DOHH2 (cell line): ENCODE results near the gene USP40.

Experiments used
- H3F3A ChIP-seq: fragments of 200-600 bp; sonication (generic), shearing (Covaris generic); 2 replicates; pipeline ENCODE4 v1.6.0; 2016; ENCODE audit warnings: antibody characterized with exemption, mild to moderate bottlenecking; ENCODE audit not compliant: control insufficient read depth, insufficient read depth
- H3K27ac ChIP-seq: fragments of 200-600 bp; sonication (generic); 2 replicates; pipeline ENCODE4 v1.5.1; 2014; ENCODE audit warnings: low read depth, mild to moderate bottlenecking, low read length, moderate library complexity
- H3K27me3 ChIP-seq: fragments of 200-600 bp; sonication (generic); 2 replicates; pipeline ENCODE4 v1.6.1; 2014; ENCODE audit warnings: mild to moderate bottlenecking, low read length, mixed read lengths; ENCODE audit not compliant: control insufficient read depth
- H3K36me3 ChIP-seq: fragments of 200-600 bp; sonication (generic); 2 replicates; pipeline ENCODE4 v1.6.1; 2014; ENCODE audit warnings: mild to moderate bottlenecking, low read length, moderate library complexity, mixed read lengths; ENCODE audit not compliant: control insufficient read depth
- H3K4me1 ChIP-seq: fragments of 200-600 bp; sonication (generic); 2 replicates; pipeline ENCODE4 v1.6.1; 2014; ENCODE audit warnings: mild to moderate bottlenecking, low read length, mixed read lengths; ENCODE audit not compliant: control insufficient read depth
- H3K4me2 ChIP-seq: fragments of 200-600 bp; sonication (generic); 2 replicates; pipeline ENCODE4 v1.6.0; 2014; ENCODE audit warnings: mild to moderate bottlenecking, low read length, moderate library complexity
- H3K4me3 ChIP-seq: fragments of 200-600 bp; sonication (generic); 2 replicates; pipeline ENCODE4 v1.5.1; 2014; ENCODE audit warnings: mild to moderate bottlenecking, low read length, mixed read lengths
- H3K79me2 ChIP-seq: fragments of 200-600 bp; sonication (generic); 2 replicates; pipeline ENCODE4 v1.6.1; 2014; ENCODE audit warnings: mild to moderate bottlenecking, low read length, mixed read lengths; ENCODE audit not compliant: control insufficient read depth
- H3K9me2 ChIP-seq: fragments of 200-600 bp; sonication (generic); replicated peaks from 2 replicates; pipeline ENCODE4 v1.6.1; 2014; ENCODE audit warnings: mild to moderate bottlenecking, low read length, mixed read lengths; ENCODE audit not compliant: control insufficient read depth
- H3K9me3 ChIP-seq: fragments of 200-600 bp; sonication (generic); 2 replicates; pipeline ENCODE4 v1.6.1; 2014; ENCODE audit warnings: antibody characterized with exemption, low read length, mixed read lengths; ENCODE audit not compliant: control insufficient read depth, insufficient read depth
- H4K20me1 ChIP-seq: fragments of 200-600 bp; sonication (generic); 2 replicates; pipeline ENCODE4 v1.6.0; 2014; ENCODE audit warnings: low read depth, mild to moderate bottlenecking, antibody characterized with exemption, low read length, moderate library complexity; ENCODE audit not compliant: control insufficient read depth, insufficient read depth
- CTCF ChIP-seq: fragments of 200-600 bp; sonication (generic); IDR thresholded peaks from one replicate; pipeline ENCODE4 v1.5.1; 2014; ENCODE audit warnings: antibody characterized with exemption, mild to moderate bottlenecking, low read depth, low read length; ENCODE audit not compliant: poor library complexity, severe bottlenecking
- EZH2phosphoT487 ChIP-seq: fragments of 200-600 bp; sonication (generic); IDR thresholded peaks from 2 replicates; pipeline ENCODE4 v1.6.1; 2017; ENCODE audit warnings: borderline replicate concordance, mild to moderate bottlenecking, antibody characterized with exemption, low read length, moderate library complexity, mixed read lengths

Gene USP40

GRCh38 chr2:233604826-233605225 lies 38.2 kb upstream of the USP40 start:
- no peak overlapping the region for H3K27ac ChIP-seq
- TF ChIP-seq EZH2phosphoT487 (no peak), CTCF (no peak)
- H3K4me2 ChIP-seq, result no peak overlapping the region
- no peaks in the 10 kb centered on the region for H3K9me2 ChIP-seq
- peaks cover 4% of the 10 kb centered on the region; the same call in 1 of the 2 replicates for H3K9me3 ChIP-seq
- no peaks in the 10 kb centered on the region for H3K36me3 ChIP-seq
- no peaks in the 10 kb centered on the region for H3K27me3 ChIP-seq
- H3K4me3 ChIP-seq, result no peak overlapping the region
- no peaks in the 10 kb centered on the region for H3F3A ChIP-seq
- H4K20me1 ChIP-seq, result no peaks in the 10 kb centered on the region
- H3K4me1 ChIP-seq, result no peaks in the 10 kb centered on the region
- H3K79me2 ChIP-seq, result no peaks in the 10 kb centered on the region

GRCh38 chr2:233603520-233603919 lies 36.9 kb upstream of the USP40 start:
- no peaks in the 10 kb centered on the region for H3K79me2 ChIP-seq
- no peaks in the 10 kb centered on the region for H3K4me1 ChIP-seq
- TF ChIP-seq EZH2phosphoT487 (no peak), CTCF (no peak)
- H3K27ac ChIP-seq, result no peak overlapping the region
- no peaks in the 10 kb centered on the region for H3K9me2 ChIP-seq
- H3K4me2 ChIP-seq, result no peak overlapping the region
- H3K36me3 ChIP-seq, result no peaks in the 10 kb centered on the region
- H4K20me1 ChIP-seq, result no peaks in the 10 kb centered on the region
- H3K4me3 ChIP-seq, result no peak overlapping the region
- H3K9me3 ChIP-seq, result peaks cover 4% of the 10 kb centered on the region; the same call in 1 of the 2 replicates
- no peaks in the 10 kb centered on the region for H3F3A ChIP-seq
- no peaks in the 10 kb centered on the region for H3K27me3 ChIP-seq

- no peaks in the 10 kb centered on the region for H3F3A ChIP-seq
- H4K20me1 ChIP-seq, result no peaks in the 10 kb centered on the region
- no peaks in the 10 kb centered on the region for H3K9me2 ChIP-seq
- H3K4me1 ChIP-seq, result no peaks in the 10 kb centered on the region
- no peak overlapping the region for H3K4me2 ChIP-seq
- H3K9me3 ChIP-seq, result peaks cover 4% of the 10 kb centered on the region; the same call in 1 of the 2 replicates
- H3K4me3 ChIP-seq, result no peak overlapping the region
- H3K27ac ChIP-seq, result no peak overlapping the region
- no peaks in the 10 kb centered on the region for H3K27me3 ChIP-seq
- TF ChIP-seq EZH2phosphoT487, result no peak
- TF ChIP-seq CTCF, result no peak
- no peaks in the 10 kb centered on the region for H3K36me3 ChIP-seq
- H3K79me2 ChIP-seq, result no peaks in the 10 kb centered on the region
Measured at GRCh38 chr2:233602076-233602475, 35.5 kb upstream of the USP40 start.

- H3K4me1 ChIP-seq, result no peaks in the 10 kb centered on the region
- H3K27me3 ChIP-seq, result no peaks in the 10 kb centered on the region
- H3F3A ChIP-seq, result no peaks in the 10 kb centered on the region
- no peaks in the 10 kb centered on the region for H3K36me3 ChIP-seq
- no peaks in the 10 kb centered on the region for H3K9me2 ChIP-seq
- H3K4me2 ChIP-seq, result no peak overlapping the region
- H4K20me1 ChIP-seq, result no peaks in the 10 kb centered on the region
- TF ChIP-seq CTCF (no peak), EZH2phosphoT487 (no peak)
- no peak overlapping the region for H3K4me3 ChIP-seq
- peaks cover 4% of the 10 kb centered on the region; the same call in 1 of the 2 replicates for H3K9me3 ChIP-seq
- no peaks in the 10 kb centered on the region for H3K79me2 ChIP-seq
- H3K27ac ChIP-seq, result no peak overlapping the region
Measured at GRCh38 chr2:233600386-233600785, 33.8 kb upstream of the USP40 start.
